GM04504 (cell line): Measurements from ENCODE around the gene CASK.
A peak's percentile ranks its signal among the peaks of the same experiment; 100 is the strongest.
"Not testable (repeated sequence)": the region's sequence is repeated elsewhere in the genome, so short reads cannot be mapped to it uniquely, and the experiment has no call there.

Experiments
- DNase-seq: peaks from one replicate; pipeline ENCODE4 v3.0.0-alpha.2; 2012; ENCODE audit warnings: low read depth

Gene CASK

DNA sequence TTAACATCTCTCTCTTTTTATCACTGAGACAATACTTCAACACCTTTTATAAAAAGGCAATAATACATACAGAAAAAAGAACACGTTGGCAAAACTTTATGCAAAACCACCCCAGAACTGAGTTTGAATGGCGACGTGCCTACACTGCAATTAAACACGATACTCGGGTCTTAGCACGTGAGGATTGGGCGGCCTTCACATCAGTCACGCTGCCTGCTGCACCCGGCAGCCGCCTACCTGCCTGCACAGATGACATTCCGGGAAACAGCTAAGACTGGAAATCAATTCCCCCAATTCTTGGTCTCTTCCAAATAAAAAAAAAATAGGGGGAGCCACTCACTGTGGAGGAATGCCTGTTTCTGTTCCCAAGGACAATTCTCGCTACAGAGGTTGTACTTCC lies 408.0 kb downstream of the CASK start:
- DNase-seq: no peak

DNA sequence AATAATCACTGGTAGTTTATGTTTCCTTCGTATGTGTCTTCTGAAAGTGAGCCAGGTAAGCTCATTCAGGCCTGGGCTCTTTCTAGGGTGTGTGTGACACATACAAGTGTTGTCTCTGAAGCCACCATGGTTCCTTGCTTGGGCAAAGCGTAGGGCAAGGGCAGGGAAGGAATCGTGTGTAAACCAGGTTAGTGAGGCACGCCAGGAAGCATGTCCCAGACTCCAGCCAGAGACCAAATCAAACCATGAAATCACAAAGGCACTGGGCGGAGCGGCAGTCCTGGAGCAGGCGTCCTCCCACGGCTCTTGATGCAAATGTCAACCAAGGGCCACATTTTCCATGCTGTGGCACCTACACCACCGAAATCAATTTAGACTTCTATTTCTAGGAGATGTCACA lies 409.2 kb downstream of the CASK start:
- no peak for DNase-seq

GRCh38 chrX:41512853-41513252 lies 410.5 kb downstream of the CASK start:
- DNase-seq: not testable (repeated sequence)

GRCh38 chrX:41512394-41512793 lies 411.0 kb downstream of the CASK start:
- no peak for DNase-seq

DNA sequence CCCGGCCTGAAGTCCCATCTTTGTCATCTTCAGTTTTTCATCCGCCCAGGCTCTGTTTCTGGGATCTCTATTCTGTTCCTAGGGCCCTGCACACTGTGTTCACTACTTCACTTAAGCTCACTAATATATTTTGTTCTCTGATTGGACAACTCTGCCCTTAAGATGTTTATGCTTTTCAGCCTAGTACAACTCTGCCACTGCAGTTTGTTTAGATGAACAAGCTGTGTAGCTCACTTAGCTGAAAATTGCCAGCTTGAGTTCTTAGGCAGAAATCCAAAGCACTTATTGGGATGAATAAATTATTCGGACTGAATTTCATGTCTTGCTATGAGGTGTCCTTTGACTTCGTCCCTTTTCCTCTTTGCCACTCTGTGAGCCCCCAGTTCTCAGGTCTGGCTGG lies 415.4 kb downstream of the CASK start:
- DNase-seq: no peak

DNA sequence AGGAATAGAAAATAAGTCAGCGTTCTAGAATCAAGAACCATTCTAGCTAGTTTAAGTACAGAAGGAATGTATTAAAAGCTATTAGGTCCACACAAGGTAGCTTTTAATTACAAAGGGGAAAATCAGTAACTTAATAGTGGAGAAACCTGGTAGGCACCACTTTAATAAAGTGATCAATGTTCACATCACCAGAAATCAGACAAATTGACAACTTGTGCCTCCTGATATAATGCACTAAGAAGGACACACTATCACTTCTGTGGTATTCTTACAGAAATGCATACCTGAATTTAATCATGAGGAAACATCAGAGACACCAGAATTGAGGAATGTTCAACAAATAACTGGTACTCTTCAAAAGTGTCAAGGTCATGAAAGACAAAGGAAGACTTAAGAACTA lies 421.4 kb downstream of the CASK start:
- no peak for DNase-seq

DNA sequence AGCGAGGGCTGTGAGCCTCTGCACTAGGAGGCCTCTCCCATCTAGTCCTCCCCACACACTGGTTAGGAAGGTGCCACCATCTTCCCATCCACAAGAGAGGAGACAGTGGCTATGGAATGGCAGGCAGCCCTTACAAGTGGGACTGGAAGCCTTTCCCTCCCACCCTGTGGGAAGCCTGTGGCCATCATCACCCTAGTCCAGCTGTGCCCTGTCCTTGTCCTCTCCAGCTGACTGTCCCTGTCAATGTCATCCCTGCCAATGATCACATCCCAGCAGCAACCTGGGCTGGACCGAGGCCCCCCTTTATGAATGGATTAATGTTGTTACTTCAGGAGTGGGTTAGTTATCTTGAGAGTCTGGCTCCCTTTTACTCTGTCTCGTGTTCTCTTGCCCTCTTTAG lies 423.4 kb downstream of the CASK start:
- DNase-seq: no peak

DNA sequence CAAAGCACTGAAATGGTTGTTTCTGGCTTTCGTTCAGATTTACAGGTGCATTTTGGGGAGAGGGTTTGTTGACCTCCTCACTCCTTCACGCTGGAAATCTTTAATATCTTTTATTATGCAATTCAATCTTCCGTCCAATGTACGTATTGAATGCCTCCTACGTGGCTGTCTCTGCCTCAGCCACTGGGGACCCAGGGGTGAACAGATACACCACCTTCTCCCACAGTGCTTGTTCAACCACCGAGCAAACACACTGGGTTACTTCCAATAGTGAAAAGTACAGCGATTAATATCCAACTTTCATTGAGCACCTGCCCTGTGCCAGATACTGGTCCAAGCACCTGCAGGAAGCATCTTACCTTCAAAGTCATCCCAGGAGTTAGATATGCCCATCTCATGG lies 424.2 kb downstream of the CASK start:
- no peak for DNase-seq

- DNase-seq: peak; percentile 59
These were observed 431.9 kb downstream of the CASK start for GRCh38 chrX:41491267-41492004.

GRCh38 chrX:41490446-41490845 lies 432.9 kb downstream of the CASK start:
- no peak for DNase-seq

- DNase-seq: no peak
These were observed 441.1 kb downstream of the CASK start for GRCh38 chrX:41482154-41482850.

DNA sequence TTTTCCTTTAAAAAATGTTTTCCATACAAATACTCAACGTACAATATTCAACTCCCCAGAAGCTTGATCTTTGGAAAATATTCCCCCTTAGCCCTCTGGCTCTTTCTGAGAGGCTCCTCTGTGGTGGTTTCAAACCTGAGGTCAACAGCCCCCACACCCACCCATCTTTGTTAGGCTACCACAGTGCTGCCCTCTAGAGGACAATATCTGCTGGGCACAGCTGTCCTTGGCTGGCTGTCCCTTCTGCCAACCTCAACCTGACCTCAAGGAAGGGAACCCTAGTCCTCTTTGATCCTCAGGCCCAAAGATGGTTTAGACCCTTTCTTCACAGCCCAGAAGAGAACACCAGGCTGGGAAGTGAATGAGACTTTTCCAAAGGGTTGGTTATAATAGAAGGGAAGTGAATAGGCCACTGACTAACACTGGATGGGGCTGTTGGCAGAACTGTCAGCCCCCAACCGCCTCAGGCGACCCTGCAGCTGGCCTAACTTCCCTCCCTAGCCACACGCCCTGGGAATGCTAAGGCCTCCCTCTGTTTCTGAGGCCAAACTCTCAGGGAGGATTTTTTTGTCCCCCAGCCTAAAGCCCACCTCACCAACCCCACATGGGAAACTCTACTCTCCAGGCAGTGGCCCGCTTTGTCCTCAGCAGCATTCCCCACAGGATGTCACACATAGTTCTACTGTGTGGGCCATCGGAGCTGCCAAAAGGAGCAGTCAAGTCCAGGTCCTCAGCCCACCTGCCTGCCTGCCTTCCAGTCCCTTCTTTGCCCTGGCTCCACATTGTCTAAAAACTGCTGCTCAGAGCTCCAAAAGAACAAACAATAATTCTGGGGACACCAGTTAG lies 441.9 kb downstream of the CASK start:
- DNase-seq: no peak

GRCh38 chrX:41480508-41481260 lies 442.7 kb downstream of the CASK start:
- DNase-seq: no peak

DNA sequence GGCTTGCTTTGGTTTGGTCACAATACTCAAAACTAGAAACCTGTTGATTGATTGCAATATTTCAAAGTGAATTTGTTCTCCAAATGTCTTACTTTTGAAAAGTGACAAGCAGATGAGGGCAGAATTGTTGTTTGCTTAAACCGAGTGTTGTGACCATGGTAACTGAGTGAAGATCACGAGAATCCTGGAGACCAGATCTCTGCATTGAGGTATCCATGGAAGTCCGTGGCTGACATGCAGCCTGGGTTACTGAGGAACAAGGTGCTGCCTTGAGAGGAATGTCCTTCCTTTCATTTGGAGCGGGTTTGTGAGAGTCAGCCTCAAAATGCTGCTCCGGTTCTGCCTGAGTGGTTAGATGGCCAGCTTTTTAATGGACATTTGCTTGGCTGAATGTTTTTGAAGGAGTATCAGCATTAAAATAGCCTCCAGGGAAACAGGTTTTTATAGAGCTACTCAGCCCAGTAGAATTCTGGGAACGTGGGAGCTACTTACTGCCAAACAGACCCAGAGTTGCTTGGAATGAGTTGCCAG lies 444.9 kb downstream of the CASK start:
- no peak for DNase-seq

- no peak for DNase-seq
These were observed 447.6 kb downstream of the CASK start for GRCh38 chrX:41475591-41476241.

DNA sequence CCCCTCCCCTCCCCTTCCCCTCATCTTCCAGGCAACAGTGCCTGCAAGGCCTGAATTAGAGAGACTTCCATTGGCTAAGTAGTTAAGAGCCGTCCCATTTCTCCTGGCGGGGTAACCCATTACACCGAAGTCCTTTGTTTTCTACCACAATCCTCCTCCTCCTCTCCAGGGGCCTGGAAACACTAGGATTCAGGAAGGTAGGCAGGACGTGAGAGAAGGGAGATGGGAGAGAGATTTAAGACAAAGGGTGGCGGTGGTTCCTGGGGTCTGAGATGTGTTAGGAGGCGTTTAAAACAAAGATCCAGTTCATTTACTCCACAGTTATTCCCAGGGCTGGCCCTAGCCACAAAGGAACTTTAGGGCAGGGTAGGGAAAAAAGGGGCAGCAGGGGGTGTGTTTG lies 448.2 kb downstream of the CASK start:
- no peak for DNase-seq

GRCh38 chrX:41474726-41475100 lies 448.6 kb downstream of the CASK start:
- DNase-seq: no peak

DNA sequence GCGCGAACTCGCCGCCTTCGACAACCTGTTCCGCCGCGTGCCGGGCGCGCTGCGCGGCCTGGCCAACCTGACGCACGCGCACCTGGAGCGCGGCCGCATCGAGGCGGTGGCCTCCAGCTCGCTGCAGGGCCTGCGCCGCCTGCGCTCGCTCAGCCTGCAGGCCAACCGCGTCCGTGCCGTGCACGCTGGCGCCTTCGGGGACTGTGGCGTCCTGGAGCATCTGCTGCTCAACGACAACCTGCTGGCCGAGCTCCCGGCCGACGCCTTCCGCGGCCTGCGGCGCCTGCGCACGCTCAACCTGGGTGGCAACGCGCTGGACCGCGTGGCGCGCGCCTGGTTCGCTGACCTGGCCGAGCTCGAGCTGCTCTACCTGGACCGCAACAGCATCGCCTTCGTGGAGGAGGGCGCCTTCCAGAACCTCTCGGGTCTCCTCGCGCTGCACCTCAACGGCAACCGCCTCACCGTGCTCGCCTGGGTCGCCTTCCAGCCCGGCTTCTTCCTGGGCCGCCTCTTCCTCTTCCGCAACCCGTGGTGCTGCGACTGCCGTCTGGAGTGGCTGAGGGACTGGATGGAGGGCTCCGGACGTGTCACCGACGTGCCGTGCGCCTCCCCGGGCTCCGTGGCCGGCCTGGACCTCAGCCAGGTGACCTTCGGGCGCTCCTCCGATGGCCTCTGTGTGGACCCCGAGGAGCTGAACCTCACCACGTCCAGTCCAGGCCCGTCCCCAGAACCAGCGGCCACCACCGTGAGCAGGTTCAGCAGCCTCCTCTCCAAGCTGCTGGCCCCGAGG lies 449.2 kb downstream of the CASK start:
- no peak for DNase-seq

GRCh38 chrX:41472231-41472815 lies 451.0 kb downstream of the CASK start:
- no peak for DNase-seq

- DNase-seq: no peak
These were observed 451.6 kb downstream of the CASK start for GRCh38 chrX:41471786-41472185.
